HCT116 (cell line): Measurements from ENCODE around the gene IGFBP4.

Experiments
- EGR1 ChIP-seq: IDR thresholded peaks from 2 replicates; pipeline ENCODE4 v1.6.1; 2012; ENCODE audit warnings: low read depth
- EZH2 ChIP-seq: fragments of 200-600 bp; sonication (generic); IDR thresholded peaks from 2 replicates; pipeline ENCODE4 v1.6.1; 2017; ENCODE audit warnings: antibody characterized with exemption, mixed run types
- EZH2phosphoT487 ChIP-seq: fragments of 200-600 bp; IDR thresholded peaks from 2 replicates; pipeline ENCODE4 v1.6.1; 2018; ENCODE audit warnings: antibody characterized with exemption, borderline replicate concordance
- FOSL1 ChIP-seq: IDR thresholded peaks from 2 replicates; pipeline ENCODE4 v1.6.1; 2012; ENCODE audit warnings: low read depth
- JUND ChIP-seq: IDR thresholded peaks from 2 replicates; pipeline ENCODE4 v1.6.1; 2012
- POLR2A ChIP-seq: IDR thresholded peaks from 2 replicates; pipeline ENCODE4 v1.7.0; 2011; ENCODE audit warnings: borderline replicate concordance; ENCODE audit not compliant: insufficient read depth, insufficient read length; ENCODE audit errors: extremely low read depth
- POLR2AphosphoS5 ChIP-seq: IDR thresholded peaks from 2 replicates; pipeline ENCODE4 v1.6.1; 2011; ENCODE audit warnings: mild to moderate bottlenecking, low read depth, low read length, moderate library complexity
- SIN3A ChIP-seq: IDR thresholded peaks from 2 replicates; pipeline ENCODE4 v1.6.1; 2012; ENCODE audit warnings: low read depth
- SP1 ChIP-seq: IDR thresholded peaks from 2 replicates; pipeline ENCODE4 v1.6.1; 2012; ENCODE audit warnings: low read depth
- TCF7L2 ChIP-seq: IDR thresholded peaks from 2 replicates; pipeline ENCODE4 v1.7.0; 2011; ENCODE audit warnings: borderline replicate concordance, inconsistent platforms; ENCODE audit not compliant: insufficient read depth, insufficient read length; ENCODE audit errors: extremely low read depth
- ZNF274 ChIP-seq: fragments of 200-500 bp; sonication (Bioruptor generic); IDR thresholded peaks from 2 replicates; pipeline ENCODE4 v1.6.1; 2014; ENCODE audit warnings: mild to moderate bottlenecking, low read depth, low read length, inconsistent platforms
- TF ChIP-seq, protein P1 (sequence below), 3 experiments: fragments of 200-600 bp in 1 of 3; sonication (generic) in 1 of 3; IDR thresholded peaks in 2 of 3; conservative IDR thresholded peaks in 1 of 3; 2 replicates each; pipeline ENCODE4 v1.5.1; 2012 to 2017; ENCODE audit warnings: low read depth in 2 of 3, low read length in 2 of 3, antibody characterized with exemption in 1 of 3, borderline replicate concordance in 1 of 3, control low read depth in 1 of 3, mild to moderate bottlenecking in 1 of 3, mixed read lengths in 1 of 3, mixed run types in 1 of 3, moderate library complexity in 1 of 3; ENCODE audit not compliant: insufficient read depth in 1 of 3

- TF ChIP-seq, protein P1, sequence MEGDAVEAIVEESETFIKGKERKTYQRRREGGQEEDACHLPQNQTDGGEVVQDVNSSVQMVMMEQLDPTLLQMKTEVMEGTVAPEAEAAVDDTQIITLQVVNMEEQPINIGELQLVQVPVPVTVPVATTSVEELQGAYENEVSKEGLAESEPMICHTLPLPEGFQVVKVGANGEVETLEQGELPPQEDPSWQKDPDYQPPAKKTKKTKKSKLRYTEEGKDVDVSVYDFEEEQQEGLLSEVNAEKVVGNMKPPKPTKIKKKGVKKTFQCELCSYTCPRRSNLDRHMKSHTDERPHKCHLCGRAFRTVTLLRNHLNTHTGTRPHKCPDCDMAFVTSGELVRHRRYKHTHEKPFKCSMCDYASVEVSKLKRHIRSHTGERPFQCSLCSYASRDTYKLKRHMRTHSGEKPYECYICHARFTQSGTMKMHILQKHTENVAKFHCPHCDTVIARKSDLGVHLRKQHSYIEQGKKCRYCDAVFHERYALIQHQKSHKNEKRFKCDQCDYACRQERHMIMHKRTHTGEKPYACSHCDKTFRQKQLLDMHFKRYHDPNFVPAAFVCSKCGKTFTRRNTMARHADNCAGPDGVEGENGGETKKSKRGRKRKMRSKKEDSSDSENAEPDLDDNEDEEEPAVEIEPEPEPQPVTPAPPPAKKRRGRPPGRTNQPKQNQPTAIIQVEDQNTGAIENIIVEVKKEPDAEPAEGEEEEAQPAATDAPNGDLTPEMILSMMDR (IDR thresholded peaks at IDR 0.05 in 2 of 3, conservative IDR thresholded peaks at IDR 0.05 in 1 of 3; ENCODE audit: borderline replicate concordance in 1 of 3, insufficient read depth in 1 of 3, low read depth in 2 of 3, low read length in 2 of 3): no peak
- TF ChIP-seq TCF7L2 (no peak), JUND (no peak), EZH2phosphoT487 (no peak), SP1 (no peak), EZH2 (no peak), POLR2A (no peak), EGR1 (no peak), POLR2AphosphoS5 (no peak), SIN3A (no peak), FOSL1 (no peak), ZNF274 (no peak)
Measured at GRCh38 chr17:40464392-40464855, 21.2 kb downstream of the IGFBP4 start.
